Effector memory CD8-positive, alpha-beta T cell (primary cell): ENCODE data around the gene OR51I2.

Experiments used
- ATAC-seq: fragments of 150-1000 bp; cut with Tn5 transposase; replicated peaks from 2 replicates; pipeline ENCODE4 v1.10.0; 2021; ENCODE audit warnings: mild to moderate bottlenecking, moderate library complexity
- DNase-seq, 3 experiments: peaks; one replicate each; pipeline ENCODE4 v3.0.0; 2021
- H3K27ac Mint-ChIP-seq, 2 donors: one replicate each; pipeline ENCODE4 v1.8.0; 2022; ENCODE audit warnings: mild to moderate bottlenecking in 2 of 2, mixed read lengths in 2 of 2, moderate library complexity in 2 of 2
- H3K27me3 Mint-ChIP-seq, 2 donors: one replicate each; pipeline ENCODE4 v1.8.0; 2022; ENCODE audit warnings: mixed read lengths in 2 of 2
- H3K36me3 Mint-ChIP-seq: one replicate; pipeline ENCODE4 v1.8.0; 2022; ENCODE audit warnings: mild to moderate bottlenecking, moderate library complexity, mixed read lengths; ENCODE audit not compliant: insufficient read depth
- H3K4me1 Mint-ChIP-seq, 2 donors: one replicate each; pipeline ENCODE4 v1.8.0; 2022; ENCODE audit warnings: low read depth in 2 of 2, mixed read lengths in 2 of 2
- H3K4me3 Mint-ChIP-seq, 2 donors: one replicate each; pipeline ENCODE4 v1.8.0; 2022; ENCODE audit warnings: mild to moderate bottlenecking in 2 of 2, mixed read lengths in 2 of 2, moderate library complexity in 2 of 2
- H3K9me3 Mint-ChIP-seq, 2 donors: one replicate each; pipeline ENCODE4 v1.8.0; 2022; ENCODE audit warnings: mixed read lengths in 2 of 2

The OR51I2 gene

DNA sequence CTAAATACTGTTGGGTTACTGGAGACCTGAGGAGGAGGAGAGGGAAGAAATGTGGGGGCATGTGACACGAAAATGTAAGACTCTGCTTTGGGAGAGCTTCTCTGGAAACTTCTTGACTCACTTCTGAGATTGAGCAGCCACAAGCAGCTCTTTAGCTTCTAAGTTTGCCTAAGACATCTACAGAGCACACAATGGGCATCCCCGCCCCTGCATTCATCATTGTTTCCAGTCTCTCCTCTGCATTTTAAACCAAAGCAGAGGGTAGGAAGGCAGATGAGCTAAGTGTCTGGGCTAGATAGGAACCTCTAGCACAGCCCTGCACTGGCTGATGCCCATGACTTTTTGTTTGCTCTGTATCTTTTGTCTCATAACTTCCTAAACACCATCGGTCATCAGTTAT, 37.3 kb downstream of the OR51I2 start:
- no peak overlapping the region for H3K4me3 Mint-ChIP-seq
- no peak for DNase-seq
- H3K27me3 Mint-ChIP-seq: peaks cover 11 to 20% of the 10 kb centered on the region in 2 donors

DNA sequence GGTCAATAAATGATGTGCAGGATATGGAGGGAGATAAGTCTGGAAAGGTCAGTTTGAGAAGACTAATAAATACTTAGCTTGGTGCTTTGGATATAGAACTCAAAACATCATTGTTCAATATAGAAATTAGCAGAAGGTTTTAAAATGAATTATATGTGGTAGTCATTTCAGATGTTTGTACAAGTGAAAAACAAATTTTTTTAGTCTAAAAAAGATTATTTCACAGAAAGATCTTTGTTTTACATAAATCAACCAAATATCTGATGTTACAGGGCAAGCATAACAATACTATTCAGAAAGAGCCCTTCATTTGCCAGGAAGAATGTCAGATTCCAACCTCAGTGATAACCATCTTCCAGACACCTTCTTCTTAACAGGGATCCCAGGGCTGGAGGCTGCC, 39.3 kb downstream of the OR51I2 start, which contains the start of gene OR52D1:
Gene OR52D1, plus strand, starts transcription at position 301 of the 400 bp plus-strand sequence. Its CDS starts 22 bp downstream, at position 323.
- no peak within 1 kb of the TSS for H3K27ac Mint-ChIP-seq
- ATAC-seq (no peak), DNase-seq (no peak)
- H3K36me3 Mint-ChIP-seq: peaks cover 2% of the 10 kb centered on the region
- H3K9me3 Mint-ChIP-seq: no peaks in the 10 kb centered on the region
- no peak within 1 kb of the TSS for H3K4me3 Mint-ChIP-seq
- H3K27me3 Mint-ChIP-seq: peaks cover 11 to 23% of the 10 kb centered on the region in 2 donors
- H3K4me1 Mint-ChIP-seq: no peaks in the 10 kb centered on the region

More for the DNA sequence above, 37.3 kb downstream of the OR51I2 start:
- no peak for ATAC-seq
- Mint-ChIP-seq H3K4me1 (no peaks in the 10 kb centered on the region), H3K36me3 (peaks cover 2% of the 10 kb centered on the region), H3K9me3 (no peaks in the 10 kb centered on the region), H3K27ac (no peak overlapping the region)

DNA sequence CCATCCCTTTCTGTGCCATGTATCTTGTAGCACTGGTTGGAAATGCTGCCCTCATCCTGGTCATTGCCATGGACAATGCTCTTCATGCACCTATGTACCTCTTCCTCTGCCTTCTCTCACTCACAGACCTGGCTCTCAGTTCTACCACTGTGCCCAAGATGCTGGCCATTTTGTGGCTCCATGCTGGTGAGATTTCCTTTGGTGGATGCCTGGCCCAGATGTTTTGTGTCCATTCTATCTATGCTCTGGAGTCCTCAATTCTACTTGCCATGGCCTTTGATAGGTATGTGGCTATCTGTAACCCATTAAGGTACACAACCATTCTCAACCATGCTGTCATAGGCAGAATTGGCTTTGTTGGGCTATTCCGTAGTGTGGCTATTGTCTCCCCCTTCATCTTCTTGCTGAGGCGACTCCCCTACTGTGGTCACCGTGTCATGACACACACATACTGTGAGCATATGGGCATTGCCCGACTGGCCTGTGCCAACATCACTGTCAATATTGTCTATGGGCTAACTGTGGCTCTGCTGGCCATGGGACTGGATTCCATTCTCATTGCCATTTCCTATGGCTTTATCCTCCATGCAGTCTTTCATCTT, 39.8 kb downstream of the OR51I2 start:
- H3K36me3 Mint-ChIP-seq: peaks cover 2% of the 10 kb centered on the region
- no peak overlapping the region for H3K4me3 Mint-ChIP-seq
- peaks cover 11 to 23% of the 10 kb centered on the region in 2 donors for H3K27me3 Mint-ChIP-seq
- H3K4me1 Mint-ChIP-seq: no peaks in the 10 kb centered on the region
- ATAC-seq (no peak), DNase-seq (no peak)
- no peaks in the 10 kb centered on the region for H3K9me3 Mint-ChIP-seq
- no peak overlapping the region for H3K27ac Mint-ChIP-seq

DNA sequence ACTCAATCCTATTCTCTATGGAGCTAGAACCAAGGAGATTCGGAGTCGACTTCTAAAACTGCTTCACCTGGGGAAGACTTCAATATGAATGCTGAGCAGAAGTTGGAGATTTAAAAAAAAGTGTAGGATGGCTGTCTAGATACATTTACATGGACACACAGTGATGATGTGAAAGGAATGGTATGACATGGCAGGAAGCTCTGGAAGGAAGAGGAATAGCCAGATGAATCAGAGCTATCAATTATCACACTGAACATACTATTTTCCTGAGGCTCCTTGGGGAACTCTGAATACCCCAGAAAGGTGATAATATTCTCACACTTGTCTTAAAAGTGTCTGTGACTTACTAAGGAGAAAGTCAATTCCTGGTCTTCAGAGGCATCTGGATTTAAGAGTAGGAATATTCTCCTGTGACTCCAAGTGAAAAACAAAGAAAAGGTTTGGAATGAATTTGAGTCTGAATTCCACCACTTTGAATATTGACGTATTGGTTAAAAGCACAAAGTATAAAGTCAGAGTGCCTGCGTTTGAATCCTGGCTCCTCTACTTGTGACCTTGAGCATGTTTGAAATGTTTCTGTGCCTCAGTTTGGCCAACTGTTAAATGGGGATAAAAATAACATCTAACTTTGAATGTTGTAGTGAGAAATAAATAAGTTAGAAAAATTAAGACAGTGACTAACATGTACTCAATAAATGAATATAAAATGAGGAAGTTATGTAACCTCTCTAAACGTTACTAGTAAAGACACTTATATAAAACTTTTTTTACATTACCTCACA, 40.6 kb downstream of the OR51I2 start:
- Mint-ChIP-seq H3K9me3 (no peaks in the 10 kb centered on the region), H3K4me1 (no peaks in the 10 kb centered on the region), H3K4me3 (no peak overlapping the region), H3K36me3 (peaks cover 2% of the 10 kb centered on the region), H3K27me3 (peaks cover 11 to 23% of the 10 kb centered on the region in 2 donors), H3K27ac (no peak overlapping the region)
- ATAC-seq (no peak), DNase-seq (no peak)

DNA sequence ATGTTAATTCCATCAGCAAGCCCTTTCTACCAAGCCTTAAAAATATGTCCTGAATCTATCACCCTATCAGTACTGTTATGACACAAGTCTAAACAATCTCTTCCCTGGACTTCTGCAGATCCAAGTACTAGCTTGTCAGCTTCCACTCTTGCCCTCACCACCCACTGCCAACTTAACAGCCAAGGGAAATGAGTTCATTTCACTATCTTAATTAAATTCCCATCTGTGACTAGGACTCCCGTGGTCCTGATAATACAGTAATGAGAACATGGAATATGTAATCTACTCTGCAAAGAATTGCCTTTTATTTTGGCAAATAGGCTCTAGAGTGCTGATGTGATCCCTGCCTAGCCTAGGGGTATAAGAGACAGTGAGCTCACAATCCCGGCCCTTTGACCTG, 50.5 kb downstream of the OR51I2 start:
- ATAC-seq: no peak
- DNase-seq: no peak

DNA sequence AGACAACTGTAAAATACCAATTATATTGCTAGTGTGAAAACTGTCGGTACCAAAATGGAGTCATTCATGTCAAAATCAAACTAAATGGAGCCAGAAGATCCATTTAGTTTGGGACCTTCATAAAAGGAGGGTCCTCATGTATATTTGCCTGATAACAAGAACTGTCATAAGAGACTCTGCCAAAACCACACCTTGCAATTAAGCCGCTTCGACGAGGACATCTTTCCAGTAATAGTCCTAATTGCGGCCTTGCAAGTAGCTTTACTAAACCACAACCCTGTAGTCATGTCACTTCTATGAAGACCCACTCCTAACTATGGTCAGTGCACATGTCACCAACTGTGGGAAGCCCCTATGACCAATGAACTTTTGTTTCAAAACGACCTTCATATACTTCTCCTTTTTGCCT, 51.3 kb downstream of the OR51I2 start:
- DNase-seq (no peak), ATAC-seq (no peak)
- no peaks in the 10 kb centered on the region for H3K9me3 Mint-ChIP-seq
- H3K36me3 Mint-ChIP-seq: no peaks in the 10 kb centered on the region
- H3K27me3 Mint-ChIP-seq: peaks cover 15 to 24% of the 10 kb centered on the region in 2 donors
- no peaks in the 10 kb centered on the region for H3K4me1 Mint-ChIP-seq
- no peak overlapping the region for H3K27ac Mint-ChIP-seq
- H3K4me3 Mint-ChIP-seq: no peak overlapping the region

More for the DNA sequence above, 50.5 kb downstream of the OR51I2 start:
- Mint-ChIP-seq H3K36me3 (no peaks in the 10 kb centered on the region), H3K4me1 (no peaks in the 10 kb centered on the region), H3K27me3 (peaks cover 15 to 20% of the 10 kb centered on the region in 2 donors), H3K27ac (no peak overlapping the region), H3K9me3 (no peaks in the 10 kb centered on the region), H3K4me3 (no peak overlapping the region)

DNA sequence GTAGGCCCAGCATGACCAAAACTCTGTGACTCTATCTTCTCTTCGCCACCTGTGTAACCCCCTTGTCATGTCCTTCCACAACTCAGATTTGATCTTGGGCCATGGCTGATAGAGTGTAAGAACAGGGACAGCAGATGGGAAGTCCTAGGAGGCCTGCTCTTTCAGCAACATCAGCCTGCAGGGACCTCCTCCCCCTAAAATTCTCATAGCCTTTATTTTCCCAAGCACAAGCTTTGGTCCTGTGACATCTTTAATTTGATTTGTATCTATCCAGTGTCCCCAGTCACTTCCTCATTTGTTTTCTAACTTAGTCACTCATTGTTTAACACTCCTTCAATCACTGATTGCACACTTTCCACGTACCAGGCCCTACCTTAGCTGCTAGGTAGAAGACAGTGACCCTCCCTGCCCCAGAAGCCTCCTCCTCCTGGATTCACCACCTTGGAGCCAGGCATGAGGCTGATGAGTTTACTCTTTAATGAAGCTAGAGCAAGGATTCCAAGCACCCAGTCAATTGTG, 55.3 kb downstream of the OR51I2 start:
- no peak overlapping the region for H3K27ac Mint-ChIP-seq
- peaks cover 34% of the 10 kb centered on the region in 2 donors for H3K27me3 Mint-ChIP-seq
- no peak overlapping the region for H3K4me3 Mint-ChIP-seq
- ATAC-seq: no peak
- H3K36me3 Mint-ChIP-seq: no peaks in the 10 kb centered on the region
- no peaks in the 10 kb centered on the region for H3K4me1 Mint-ChIP-seq
- DNase-seq: no peak
- no peaks in the 10 kb centered on the region for H3K9me3 Mint-ChIP-seq

- Mint-ChIP-seq H3K4me3 (no peak overlapping the region), H3K4me1 (no peaks in the 10 kb centered on the region), H3K27me3 (peaks cover 35 to 40% of the 10 kb centered on the region in 2 donors), H3K36me3 (no peaks in the 10 kb centered on the region), H3K9me3 (no peaks in the 10 kb centered on the region), H3K27ac (no peak overlapping the region)
- no peak for DNase-seq
- no peak for ATAC-seq
Measured at GRCh38 chr11:5505363-5506048, 56.4 kb downstream of the OR51I2 start.
